GM19025 (cell line): ENCODE results near the gene CDKAL1.
"Not testable (repeated sequence)": the region's sequence is repeated elsewhere in the genome, so short reads cannot be mapped to it uniquely, and the experiment has no call there.

Source experiments
- ATAC-seq: cut with Tn5 transposase; IDR thresholded peaks from one replicate; pipeline ENCODE4 v1.9.1; 2021; ENCODE audit warnings: mild to moderate bottlenecking, low read depth, moderate library complexity; ENCODE audit not compliant: unreplicated experiment

Gene CDKAL1

GRCh38 chr6:20702366-20702765 lies 168.1 kb downstream of the CDKAL1 start:
- ATAC-seq: no peak

- ATAC-seq: no peak
Observed at GRCh38 chr6:20703049-20703448, 168.8 kb downstream of the CDKAL1 start.

- no peak for ATAC-seq
Observed at GRCh38 chr6:20704325-20705025, 170.2 kb downstream of the CDKAL1 start.

DNA sequence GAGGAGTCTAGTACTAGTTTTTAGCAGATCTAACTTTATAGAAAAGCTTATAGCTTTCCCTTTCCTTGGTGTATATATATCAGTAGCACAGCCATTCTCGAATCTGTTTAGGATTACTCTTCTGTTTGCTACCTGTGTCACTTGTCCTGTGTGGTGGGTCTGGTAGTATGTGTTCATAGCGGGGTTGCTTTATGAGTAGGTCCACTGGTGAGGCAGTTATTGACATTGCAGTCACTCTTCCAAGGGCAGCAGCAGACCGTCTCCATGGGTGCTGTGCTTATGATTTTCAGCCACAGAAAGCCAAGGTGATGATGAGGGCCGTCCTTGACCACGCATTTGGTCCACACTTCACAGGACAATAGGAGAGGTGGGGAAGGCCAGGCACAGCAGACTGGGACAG lies 171.5 kb downstream of the CDKAL1 start:
- ATAC-seq: no peak

DNA sequence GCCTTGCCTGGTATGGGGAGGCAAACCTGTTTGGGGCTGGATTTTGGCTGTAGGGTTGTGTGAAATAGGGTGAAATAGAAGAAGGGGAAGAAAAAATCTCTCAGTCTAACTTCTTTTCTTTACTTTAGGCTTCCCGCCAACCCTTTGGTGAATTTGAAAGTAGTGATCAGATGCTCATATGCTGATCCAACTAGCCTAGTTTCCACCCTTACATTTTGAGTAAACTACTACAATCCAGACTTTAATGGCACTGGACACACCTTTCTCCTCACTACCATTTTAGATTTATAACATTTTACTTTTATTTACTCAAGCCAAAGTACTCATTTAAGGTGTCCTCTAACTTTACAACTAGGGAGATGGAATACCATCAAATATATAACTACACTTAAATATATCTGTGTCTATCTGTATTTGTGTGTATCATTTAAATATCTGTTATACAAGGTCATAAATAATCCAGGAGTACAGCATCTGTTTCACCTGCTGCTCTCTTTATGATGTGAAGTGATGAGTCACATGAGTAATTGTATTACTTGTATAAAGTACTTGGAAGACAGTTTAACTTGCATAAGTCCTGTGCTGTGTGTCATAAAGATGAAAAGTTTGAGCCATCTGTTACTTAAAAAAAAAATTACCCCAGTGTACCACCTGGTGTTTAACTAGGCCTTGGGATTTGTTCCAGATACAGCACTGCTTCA lies 172.1 kb downstream of the CDKAL1 start:
- no peak for ATAC-seq

DNA sequence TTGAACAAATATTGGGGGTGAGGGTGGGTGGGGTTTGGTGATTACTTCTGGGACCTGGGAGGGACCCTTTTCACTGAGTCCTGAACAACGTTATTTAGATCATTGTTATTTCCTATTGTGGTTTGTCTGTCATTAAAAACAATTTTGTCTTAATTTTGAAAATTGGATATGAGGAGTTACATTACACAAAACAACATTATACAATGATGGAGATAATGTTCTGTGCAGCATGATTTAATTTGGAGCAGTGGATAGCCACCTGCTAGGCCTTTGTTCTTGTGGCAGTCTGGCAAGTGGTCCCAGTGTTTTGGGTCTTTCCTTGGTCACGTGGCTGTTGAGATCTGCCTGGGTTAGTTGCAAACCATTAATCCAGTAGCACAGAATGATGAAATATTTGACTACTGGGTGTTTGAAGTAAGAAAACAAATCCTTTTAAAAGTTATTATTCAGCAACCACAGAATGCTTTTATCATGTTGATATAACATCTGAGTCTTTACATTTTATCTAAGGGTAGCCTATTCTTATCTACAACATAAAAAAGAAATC lies 172.8 kb downstream of the CDKAL1 start:
- no peak for ATAC-seq

GRCh38 chr6:20707870-20708269 lies 173.6 kb downstream of the CDKAL1 start:
- no peak for ATAC-seq

- peak; percentile 62 for ATAC-seq
Observed at GRCh38 chr6:20708367-20709124, 174.3 kb downstream of the CDKAL1 start.

GRCh38 chr6:20709451-20709850 lies 175.2 kb downstream of the CDKAL1 start:
- no peak for ATAC-seq

GRCh38 chr6:20710341-20710740 lies 176.1 kb downstream of the CDKAL1 start:
- no peak for ATAC-seq

- ATAC-seq: no peak
Observed at GRCh38 chr6:20711518-20711917, 177.3 kb downstream of the CDKAL1 start.

DNA sequence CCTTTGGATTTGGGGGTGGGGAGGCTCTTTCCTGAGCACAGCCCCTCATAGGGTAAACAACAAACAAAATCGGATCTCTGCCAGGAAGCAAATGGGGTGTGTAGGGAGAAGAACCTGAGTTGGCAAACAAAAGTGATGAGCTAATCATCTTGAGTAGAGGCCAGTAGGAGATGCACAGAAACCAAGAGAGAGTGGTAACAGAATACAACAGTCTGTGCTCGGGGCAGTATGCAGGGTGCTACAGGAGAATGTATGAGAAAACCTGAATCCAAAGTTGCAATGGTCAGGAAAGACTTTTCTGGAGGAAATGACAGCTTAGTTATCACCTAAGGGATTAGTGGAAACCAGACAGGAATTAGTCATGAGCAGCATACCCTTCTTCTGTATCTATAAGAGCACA lies 177.8 kb downstream of the CDKAL1 start:
- no peak for ATAC-seq

GRCh38 chr6:20715135-20715806 lies 181.0 kb downstream of the CDKAL1 start:
- ATAC-seq: no peak

GRCh38 chr6:20716865-20717264 lies 182.6 kb downstream of the CDKAL1 start:
- peak; percentile 65 for ATAC-seq

DNA sequence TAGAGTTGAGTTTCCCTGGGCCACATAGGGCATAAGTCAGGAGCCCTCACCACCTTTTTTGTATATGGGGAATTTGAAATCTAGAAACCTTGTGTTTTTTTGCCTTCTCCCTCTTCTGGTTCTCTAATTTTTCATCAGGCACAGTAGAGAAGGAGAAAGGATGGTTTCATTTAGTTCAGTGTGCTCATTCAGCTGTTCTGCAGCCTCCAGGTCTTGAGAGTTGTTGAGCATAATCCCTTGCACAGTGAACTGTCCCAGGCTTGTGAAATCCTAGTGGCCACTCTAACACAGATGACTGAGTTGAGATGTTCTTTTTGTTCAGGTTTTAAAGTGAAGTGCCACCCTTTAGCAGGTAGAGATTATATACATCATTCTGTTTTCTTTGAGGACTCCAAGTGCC lies 183.5 kb downstream of the CDKAL1 start:
- no peak for ATAC-seq

GRCh38 chr6:20718705-20719653 lies 184.7 kb downstream of the CDKAL1 start:
- ATAC-seq: no peak

DNA sequence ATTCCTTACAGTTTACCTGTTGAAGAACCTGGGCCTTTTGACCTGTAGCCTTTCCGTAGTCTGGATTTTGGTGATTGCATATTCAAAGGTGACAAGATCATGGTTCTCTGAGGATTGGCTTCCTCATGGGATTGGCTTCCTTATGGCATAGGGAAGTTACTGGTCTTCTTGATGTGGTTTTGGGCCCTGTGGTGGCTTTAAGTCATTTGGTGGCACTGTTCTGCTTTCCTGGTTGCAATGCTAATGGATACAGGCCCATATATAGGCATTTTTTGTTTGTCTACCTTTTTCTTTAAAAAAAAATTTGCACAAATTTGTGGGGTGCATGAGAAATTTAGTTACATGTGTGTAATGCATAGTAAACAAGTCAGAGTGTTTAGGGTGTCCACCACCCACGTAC lies 185.7 kb downstream of the CDKAL1 start:
- ATAC-seq: no peak

GRCh38 chr6:20721121-20721520 lies 186.9 kb downstream of the CDKAL1 start:
- not testable (repeated sequence) for ATAC-seq

DNA sequence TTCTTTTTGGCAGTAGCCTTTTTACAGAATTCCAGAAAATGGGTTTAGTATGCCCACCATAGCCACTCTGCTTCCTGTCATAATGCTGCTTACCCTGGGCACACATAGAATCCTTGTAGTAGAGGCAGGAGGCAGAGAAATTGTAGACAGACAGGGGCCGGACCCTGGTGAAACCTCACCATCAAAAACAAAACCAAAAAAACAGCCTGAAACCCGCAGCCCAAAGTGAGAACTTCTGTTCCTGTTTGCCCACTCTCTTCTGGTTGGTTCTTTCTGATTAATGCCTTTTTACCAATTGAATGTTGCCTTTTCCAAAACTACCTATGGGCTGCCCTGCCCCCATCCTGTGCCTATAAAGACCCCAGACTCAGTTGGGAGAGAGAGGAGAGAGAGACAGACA lies 188.2 kb downstream of the CDKAL1 start:
- ATAC-seq: peak; percentile 61

DNA sequence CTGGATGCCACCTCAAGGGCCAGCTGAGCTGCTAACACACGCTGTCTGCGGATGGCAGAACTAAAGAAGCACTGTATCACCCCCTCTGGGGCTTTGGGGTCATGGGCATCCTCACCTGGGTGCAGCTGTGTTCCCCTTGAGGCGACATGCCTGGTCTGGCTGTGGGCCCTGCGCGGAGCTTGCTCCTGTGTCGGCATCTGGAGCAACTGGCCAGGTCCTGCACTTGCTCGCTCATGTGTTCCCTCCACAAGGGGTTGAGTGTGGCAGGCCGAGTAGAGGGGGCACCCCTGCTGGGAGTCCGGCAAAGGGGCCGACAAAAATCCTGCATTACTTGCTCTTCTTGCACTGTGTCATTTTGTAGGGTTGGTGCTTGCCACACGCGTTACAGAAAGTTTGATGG lies 189.0 kb downstream of the CDKAL1 start:
- no peak for ATAC-seq
